Left ventricle myocardium superior (tissue), 1 donor: ENCODE data around the gene SNRPA. TPM values are rescaled to one million over a fixed set of nuclear protein-coding genes. Genes with fewer than 3 reads are reported as not detected.
"Not testable (repeated sequence)": the region's sequence is repeated elsewhere in the genome, so short reads cannot be mapped to it uniquely, and the experiment has no call there.

Experiments used
- ATAC-seq: fragments of 200-7000 bp; cut with Tn5 transposase; one replicate; pipeline ENCODE4 v1.9.1; 2020; ENCODE audit warnings: mild to moderate bottlenecking, moderate library complexity
- DNase-seq: peaks from one replicate; pipeline ENCODE4 v3.0.0-alpha.2; 2020
- intact Hi-C: fragments of 100-400 bp; cut with micrococcal nuclease; formaldehyde crosslinking; loops from one replicate; pipeline ENCODE4 v1.11.0; 2022
- total RNA-seq: library from RNA; stranded (reverse); fragmentation: NEBNext Ultra II Directional; extraction: Animal tissue kit (Norgen Biotek cat#: 25700); gene quantifications from one replicate; pipeline ENCODE4 v1.2.1, GENCODE V29; 2021
- donor health status: DM: no; HTN: yes; CAD: no; lungs with severe emphysema.

SNRPA gene
- total RNA-seq, 1 donor from 2014 or later = 41.6 TPM

DNA sequence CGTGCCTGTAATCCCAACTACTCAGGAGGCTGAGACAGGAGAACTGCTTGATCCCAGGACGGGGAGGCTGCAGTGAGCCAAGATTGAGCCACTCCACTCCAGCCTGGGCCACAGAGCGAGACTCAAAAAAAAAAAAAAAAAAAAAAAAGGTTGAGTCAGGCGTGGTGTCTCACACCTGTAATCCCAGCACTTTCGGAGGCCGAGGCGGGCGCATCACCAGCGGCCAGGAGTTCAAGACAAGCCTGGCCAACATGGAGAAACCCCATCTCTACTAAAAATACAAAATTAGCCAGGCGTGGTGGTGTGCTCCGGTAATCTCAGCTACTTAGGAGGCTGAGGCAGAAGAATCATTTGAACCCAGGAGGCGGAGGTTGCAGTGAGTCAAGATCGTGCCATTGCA is 15.4 kb downstream of the SNRPA start:
- ATAC-seq, intact Hi-C loops, DNase-seq: not testable (repeated sequence)

DNA sequence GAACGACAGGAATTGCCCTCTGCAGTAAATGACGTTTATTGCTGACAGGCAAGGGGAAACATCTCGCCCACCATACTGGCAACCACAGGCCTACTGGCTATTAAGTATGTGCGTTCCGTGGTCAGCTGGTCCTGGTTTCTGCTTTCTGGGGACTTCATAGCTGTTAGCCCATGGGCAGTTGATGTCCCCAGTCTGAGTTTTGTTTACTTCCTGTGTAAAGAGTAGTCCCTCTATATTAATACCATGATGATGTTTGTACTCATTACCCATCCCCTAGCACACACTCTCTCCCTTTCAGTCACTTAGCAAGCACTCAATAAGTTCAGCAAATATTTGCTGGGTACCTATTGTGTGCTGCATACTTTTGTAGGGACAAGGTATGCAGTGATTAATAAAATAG is 17.9 kb downstream of the SNRPA start:
- intact Hi-C loops = no loop called here
- ATAC-seq (no peak), DNase-seq (no peak)

DNA sequence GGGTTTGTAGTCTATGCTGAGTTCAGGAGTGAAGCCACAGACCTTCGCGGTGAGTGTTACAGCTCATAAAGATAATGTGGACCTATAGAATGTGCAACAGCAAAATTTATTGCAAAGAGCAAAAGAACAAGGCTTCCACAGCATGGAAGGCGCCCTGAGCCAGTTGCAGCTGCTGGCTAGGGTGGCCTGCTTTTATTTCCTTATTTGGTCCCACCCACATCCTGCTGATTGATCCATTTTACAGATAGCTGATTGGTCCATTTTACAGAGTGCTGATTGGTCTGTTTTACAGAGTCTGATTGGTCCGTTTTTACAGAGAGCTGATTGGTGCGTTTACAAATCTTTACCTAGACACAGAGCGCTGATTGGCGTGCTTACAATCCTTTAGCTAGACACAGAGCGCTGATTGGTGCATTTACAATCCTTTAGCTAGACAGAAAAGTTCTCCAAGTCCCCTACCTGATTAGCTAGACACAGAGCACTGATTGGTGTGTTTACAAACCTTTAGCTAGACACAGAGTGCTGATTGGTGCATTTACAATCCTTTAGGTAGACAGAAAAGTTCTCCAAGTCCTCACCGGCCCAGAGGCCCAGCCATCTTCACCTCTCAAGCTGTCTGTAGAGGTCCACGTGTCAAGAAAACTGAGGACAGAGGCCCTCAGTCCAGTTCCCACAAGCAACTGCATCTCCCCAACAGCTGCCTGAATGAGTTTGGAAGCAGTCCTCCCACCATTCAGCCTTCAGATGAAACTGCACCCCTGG is 20.3 kb downstream of the SNRPA start:
- not testable (repeated sequence) for DNase-seq

DNA sequence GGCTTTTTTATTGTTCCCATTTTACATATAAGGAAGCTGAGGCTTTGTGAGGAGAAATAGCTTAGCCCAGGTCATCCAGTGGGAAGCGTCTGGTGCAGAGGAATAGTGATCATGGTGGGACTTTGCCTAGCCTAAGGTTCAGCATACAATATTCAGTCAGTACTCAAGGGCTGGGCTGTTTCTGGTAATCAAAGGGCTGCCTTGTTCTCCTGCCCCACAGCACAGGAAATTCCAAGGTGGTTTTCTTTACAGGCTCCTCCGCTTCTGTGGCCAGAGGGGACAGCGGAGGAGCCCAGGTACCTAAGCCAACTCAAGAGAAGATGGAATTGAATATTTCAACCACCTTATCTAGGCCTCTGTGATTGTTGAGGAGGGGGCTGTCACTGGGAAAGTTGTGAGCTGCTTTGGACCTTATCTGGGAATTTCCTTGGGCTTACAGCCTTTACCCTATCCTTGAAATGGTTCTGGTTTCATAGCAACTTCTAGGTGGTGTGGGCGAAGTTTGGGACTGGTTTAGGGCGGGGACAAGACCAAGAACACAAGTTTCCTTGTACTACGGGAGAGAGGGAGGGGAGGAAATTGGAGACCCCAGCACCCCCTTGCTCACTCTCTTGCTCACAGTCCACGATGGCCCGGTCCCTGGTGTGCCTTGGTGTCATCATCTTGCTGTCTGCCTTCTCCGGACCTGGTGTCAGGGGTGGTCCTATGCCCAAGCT is 24.1 kb downstream of the SNRPA start, which contains the start of gene MIA:
MIA (plus strand) TSS at position 606 of the 716 bp plus-strand sequence; CDS start at position 628, 22 bp downstream.
- DNase-seq (no peak), ATAC-seq (no peak)
- intact Hi-C loops = no loop called here

More for the DNA sequence above, 20.3 kb downstream of the SNRPA start:
- intact Hi-C loops, ATAC-seq: not testable (repeated sequence)

DNA sequence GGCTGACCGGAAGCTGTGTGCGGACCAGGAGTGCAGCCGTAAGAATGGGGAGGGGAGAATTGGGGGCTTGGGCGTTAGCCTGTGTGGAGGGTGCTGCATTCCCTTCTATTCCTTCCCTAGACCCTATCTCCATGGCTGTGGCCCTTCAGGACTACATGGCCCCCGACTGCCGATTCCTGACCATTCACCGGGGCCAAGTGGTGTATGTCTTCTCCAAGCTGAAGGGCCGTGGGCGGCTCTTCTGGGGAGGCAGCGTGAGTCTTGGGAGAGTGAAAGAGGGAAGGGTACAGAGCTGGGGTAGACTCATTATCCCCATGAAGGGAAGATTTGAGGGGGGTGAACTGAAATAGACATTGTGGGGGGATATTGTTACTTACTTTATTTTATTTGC is 24.6 kb downstream of the SNRPA start:
- no peak for ATAC-seq
- DNase-seq = no peak
- intact Hi-C loops = no loop called here

DNA sequence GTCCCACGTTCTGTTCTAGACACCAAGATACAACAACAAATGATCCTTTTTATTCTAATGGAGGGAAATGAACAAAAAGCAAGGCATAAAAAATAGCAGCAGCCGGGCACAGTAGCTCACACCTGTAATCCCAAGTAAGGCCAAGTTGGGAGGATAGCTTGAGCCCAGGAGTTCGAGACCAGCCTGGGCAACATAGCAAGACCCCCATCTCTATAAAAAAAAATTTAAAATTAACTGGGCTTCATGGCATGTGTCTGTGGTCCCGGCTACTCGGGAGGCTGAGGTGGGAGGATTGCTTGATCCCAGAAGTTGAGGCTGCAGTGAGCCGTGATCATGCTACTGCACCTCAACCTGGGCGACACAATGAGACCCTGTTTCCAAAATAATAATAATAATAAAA is 25.4 kb downstream of the SNRPA start:
- ATAC-seq = no peak
- DNase-seq = no peak
- intact Hi-C loops = no loop called here

DNA sequence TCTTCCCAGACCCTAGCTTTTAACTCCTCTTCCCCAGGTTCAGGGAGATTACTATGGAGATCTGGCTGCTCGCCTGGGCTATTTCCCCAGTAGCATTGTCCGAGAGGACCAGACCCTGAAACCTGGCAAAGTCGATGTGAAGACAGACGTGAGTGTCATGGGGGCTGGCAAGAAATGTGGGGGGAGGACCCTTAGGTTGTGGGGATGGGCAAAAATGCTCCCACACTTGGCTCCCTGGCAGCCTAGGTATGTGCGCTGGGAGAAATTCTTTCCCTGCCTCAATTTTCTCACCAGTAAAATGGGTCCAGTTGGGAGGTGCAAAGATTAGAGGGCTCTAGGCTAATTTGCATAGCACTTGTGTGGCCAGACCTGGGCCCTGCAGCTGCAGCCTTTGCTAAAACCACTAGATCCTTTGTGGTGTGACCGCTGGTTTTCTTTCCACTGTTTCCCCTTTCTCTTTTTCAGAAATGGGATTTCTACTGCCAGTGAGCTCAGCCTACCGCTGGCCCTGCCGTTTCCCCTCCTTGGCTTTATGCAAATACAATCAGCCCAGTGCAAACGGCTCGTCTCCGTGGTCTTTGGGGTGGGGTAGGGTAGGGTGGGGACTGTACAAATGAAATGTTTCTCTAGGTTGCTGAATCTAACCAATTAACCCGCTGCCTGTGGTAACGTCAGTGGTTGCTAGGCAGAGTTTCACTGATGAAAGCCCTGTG is 26.1 kb downstream of the SNRPA start:
- intact Hi-C loops = no loop called here
- DNase-seq (peak; percentile 79), ATAC-seq (peak; percentile 83)

DNA sequence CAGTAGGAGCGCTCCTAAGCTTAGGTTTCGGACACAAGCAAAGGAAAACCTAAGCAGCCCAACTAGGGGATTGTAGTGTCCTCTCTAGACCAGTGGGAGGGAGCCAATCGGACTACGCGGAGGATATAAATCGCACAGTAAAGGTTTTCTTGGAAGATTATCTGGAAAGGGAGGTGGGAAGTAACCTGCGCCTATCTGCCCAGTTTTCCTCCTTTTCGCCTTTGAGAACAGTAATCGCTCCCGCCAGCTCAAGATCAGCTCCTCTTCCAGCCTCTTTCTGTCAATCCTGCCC is 26.6 kb downstream of the SNRPA start:
- ATAC-seq = no peak
- no peak for DNase-seq
- intact Hi-C loops = no loop called here

DNA sequence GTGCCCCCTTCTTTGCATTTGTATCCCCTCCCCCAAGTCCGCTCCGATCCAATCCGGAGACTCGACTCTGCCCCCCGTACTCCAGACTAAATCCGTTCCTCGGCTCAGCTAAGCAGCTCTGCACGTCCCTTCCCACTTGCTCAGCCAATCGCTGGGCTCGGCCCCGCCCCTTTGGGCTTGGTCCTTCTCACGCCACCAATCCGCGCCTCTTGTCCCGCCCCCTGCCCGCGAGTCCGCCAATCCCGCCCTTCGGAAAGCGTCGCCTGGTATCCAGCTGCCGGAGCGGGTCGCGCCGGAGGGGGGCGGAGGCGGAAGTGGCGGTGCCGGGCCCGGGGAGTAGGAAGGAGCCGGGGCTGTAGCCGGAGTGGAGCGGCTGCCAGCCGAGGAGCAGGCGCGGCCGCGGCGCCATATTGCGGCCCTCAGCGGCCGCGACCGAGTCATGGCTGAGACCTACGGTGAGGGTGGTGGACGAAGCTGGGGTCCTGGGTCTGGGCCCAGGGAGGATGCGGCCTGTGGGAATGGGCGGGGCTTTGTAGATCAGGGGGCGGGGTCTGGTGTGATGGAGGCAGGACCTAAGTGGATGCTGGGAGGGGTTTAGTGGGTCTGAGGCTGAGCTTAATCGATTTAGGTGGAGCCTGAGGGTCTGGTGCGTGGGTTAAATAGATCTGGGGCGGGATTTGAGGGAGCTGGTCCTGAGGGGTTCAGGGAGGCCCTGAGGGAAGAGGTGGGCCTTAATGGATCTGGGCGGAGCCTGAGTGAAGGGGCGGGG is 27.1 kb downstream of the SNRPA start, which contains the start of gene RAB4B:
RAB4B (plus strand) TSS at position 311 of the 769 bp plus-strand sequence; CDS start at position 440, 129 bp downstream.
- DNase-seq (peak; percentile 100), ATAC-seq (peak; percentile 96)
- intact Hi-C loops = no loop called here

DNA sequence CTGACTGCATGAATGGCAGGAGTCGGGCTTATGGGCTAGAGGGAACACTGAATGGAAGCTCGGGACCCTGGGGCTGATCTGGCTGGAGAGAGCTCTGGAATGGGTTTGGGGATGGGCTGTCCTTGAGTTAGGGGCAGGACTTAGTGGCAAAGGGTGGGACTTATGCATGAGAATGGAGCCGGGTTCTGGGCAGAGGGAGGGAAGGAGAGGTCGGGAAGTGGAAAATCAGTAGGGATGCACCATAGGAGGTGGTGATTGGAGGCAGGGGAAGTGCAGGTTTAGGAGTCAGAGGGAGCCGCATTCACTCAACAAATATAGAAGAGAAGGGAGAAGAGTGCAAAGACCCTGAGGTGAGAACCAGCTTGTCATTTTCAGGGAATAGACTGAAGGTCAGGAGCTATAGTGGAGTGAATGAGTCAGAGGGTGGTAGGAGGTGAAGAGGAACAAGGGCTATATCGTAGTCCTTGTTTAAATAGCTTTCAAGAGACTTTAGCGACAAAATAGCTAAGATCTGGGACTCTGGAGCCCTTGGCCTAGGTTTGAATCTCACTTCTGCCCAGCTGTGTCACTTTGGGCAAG is 27.8 kb downstream of the SNRPA start:
- no peak for DNase-seq
- ATAC-seq = no peak
- intact Hi-C loops = no loop called here

DNA sequence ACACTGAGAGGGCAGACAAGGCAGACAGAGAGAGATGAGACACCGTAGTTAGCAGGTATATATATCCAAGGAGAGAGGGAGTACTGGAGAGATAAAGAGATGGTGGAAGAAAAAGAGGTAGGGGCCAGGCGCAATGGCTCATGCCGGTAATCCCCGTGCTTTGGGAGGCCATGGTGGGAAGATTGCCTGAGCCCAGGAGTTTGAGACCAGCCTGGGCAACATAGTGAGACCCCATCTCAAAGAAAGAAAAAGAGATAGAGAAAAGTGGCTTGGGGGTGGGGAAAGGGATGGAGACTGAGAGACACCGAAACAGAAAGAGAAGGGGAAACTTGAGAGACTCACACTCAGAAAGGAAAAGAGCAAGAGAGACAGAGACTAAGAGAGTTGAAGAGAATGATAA is 29.6 kb downstream of the SNRPA start:
- ATAC-seq (no peak), DNase-seq (no peak)
- intact Hi-C loops = no loop called here

DNA sequence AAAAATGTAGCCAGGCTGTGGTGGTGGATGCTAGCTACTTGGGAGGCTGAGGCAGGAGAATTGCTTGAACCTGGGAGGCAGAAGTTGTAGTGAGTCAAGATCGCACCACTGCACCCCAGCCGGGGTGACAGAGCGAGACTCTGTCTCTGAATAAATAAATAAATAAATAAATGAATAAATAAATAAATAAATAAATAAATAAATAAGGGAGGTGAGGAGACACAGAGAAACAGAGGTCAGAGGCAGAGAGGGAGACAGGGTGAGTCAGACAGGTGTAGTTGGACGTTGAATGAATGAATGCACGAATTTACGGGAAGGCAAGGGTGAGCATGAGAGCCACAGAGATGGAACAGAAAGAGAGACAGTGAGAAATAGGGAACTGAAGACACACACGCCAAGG is 30.1 kb downstream of the SNRPA start:
- intact Hi-C loops = no loop called here

DNA sequence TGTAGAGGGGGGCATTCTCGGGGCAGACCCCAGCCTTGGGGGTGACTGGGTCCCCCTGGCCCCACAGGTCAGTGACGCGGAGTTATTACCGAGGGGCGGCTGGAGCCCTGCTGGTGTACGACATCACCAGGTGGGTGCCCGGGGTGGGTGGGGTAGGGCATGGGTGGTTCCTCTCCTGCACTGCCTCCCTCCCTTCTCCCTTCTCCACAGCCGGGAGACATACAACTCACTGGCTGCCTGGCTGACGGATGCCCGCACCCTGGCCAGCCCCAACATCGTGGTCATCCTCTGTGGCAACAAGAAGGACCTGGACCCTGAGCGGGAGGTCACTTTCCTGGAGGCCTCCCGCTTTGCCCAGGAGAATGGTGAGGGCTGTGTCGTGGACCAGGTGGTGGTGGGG is 32.7 kb downstream of the SNRPA start:
- DNase-seq (no peak), ATAC-seq (no peak)
- intact Hi-C loops = no loop called here

More for the DNA sequence above, 30.1 kb downstream of the SNRPA start:
- DNase-seq = no peak
- ATAC-seq = no peak

DNA sequence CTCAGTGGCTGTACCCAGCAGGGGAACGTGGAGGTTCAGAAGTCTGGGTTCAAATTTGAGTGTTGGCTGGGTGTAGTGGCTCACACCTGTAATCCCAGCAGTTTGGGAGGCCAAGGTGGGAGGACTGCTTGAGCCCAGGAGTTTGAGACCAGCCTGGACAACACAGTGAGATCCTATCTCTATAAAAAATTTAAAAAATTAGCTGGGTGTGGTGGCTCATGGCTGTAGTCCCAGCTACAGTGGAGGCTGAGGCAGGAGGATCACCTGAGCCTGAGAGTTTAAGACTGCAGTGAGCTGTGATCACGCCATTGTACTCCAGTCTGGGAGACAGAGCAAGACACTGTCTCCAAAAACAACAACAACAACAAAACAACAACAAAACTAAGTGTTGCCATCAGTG is 33.1 kb downstream of the SNRPA start:
- intact Hi-C loops, DNase-seq, ATAC-seq: not testable (repeated sequence)

DNA sequence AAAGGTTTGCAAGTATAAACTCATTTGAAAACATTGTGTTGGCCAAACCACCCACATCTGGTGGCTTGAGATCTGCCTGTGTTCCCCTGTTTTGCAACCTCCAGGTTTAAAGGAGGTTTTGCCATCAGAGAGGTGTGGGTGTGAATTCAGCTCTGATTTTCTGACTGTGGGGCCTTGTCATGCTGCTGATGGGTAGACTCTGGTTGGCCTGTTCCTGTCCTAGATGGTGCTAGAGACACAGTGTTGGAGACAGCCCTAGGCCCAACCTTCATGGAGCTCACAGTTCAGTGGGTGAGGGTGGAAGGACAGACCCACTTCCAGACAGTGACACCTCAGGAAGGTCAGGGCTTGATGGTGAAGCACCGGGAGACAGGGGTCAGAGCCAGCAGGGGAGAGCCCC is 34.5 kb downstream of the SNRPA start:
- intact Hi-C loops = no loop called here
- ATAC-seq (no peak), DNase-seq (no peak)

DNA sequence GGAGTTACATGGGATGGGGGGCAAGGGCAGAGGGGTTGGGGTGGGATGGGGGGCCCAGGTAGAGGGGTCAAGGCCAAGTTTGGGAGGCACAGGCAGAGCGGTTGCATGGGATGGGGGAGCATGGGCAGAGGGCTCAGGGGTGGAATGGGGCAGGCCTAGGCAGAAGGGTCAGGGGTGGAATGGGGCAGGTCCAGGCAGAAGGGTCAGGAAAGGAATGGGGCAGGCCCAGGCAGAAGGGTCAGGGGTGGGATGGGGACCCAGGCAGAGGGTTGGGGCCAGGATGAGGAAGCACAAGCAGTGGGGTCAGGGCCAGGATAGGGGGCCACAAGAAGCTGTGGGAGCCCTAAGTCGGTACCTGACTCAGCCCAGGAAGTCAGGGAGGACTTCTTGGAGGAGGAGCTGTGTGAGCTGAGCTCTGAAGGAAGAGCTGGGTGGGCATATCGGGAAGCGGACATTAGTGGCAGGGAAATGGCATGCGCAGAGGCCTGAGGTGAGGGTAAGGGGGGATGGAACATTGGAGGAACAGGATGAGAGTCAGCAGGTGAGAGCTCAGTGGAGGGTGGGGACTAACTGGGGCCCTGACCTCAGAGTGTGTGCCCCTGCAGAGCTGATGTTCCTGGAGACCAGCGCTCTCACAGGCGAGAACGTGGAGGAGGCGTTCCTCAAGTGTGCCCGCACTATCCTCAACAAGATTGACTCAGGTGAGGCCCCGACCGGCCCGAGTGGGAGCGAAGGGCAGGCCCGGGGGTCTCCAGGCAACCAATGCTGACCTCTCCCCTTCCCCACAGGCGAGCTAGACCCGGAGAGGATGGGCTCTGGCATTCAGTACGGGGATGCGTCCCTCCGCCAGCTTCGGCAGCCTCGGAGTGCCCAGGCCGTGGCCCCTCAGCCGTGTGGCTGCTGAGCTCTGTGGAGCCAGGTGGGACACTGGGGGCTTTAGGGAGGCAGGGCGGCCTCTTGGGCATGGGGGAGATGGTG is 35.3 kb downstream of the SNRPA start:
- intact Hi-C loops = no loop called here
- no peak for DNase-seq
- no peak for ATAC-seq

DNA sequence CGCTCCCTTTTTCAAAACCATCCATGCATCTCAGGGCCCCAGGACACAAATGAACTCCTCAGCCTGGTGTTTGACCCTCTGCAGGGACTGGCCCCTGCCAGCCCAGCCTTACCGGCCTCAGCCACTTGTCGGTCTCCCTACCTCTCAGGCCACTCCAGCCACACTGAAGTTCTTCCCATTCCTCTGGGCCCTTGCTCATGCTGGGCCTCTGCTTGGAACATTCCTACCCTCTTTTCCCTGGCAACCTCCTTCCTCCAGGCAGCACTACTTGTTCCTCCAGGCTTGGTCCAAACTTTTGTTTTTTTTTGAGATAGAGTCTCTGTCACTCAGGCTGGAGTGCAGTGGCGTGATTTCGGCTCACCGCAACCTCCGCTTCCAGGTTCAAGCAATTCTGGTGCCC is 40.3 kb downstream of the SNRPA start:
- intact Hi-C loops = no loop called here
- DNase-seq (no peak), ATAC-seq (no peak)

DNA sequence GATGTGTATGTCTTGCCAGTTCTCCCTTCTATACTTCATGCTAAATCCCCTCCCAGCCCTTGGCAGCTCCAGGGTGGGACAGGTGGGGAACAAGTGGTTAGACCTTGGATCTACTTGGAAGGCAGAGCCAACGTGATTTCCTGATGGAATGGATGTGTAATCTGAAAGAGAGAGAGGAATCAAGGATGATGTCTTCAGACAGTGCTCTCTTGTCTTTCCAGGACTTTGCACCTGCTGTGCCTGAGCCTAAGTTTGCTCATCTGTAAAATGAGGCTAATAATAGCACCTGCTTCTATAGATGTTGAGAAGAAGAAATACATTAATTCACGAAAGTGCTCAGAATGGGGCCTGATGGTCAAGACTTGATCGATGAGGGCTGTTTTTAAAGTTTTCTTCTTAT is 41.0 kb downstream of the SNRPA start:
- no peak for ATAC-seq
- DNase-seq = no peak
- intact Hi-C loops = no loop called here
